Heart right ventricle (tissue), 16 donors: ENCODE data around the gene LDLRAD4. TPM values are rescaled to one million over a fixed set of nuclear protein-coding genes. Genes with fewer than 3 reads are reported as not detected.

ENCODE experiments used
- ATAC-seq, 8 donors: fragments of 200-7000 bp; cut with Tn5 transposase; one replicate each; pipeline ENCODE4 v1.9.1; 2020; ENCODE audit warnings: mild to moderate bottlenecking in 8 of 8, moderate library complexity in 8 of 8, moderate number of reproducible peaks in 1 of 8
- DNase-seq, 2 donors: peaks; one replicate each; pipeline ENCODE4 v3.0.0-alpha.2; 2020
- H3K27ac ChIP-seq, 10 donors: fragments of 200-600 bp; sonication (generic) in 2 of 10; one replicate each; pipeline versions ENCODE4 v1.5.0 to v1.8.0; 2020 to 2022; ENCODE audit warnings: mild to moderate bottlenecking in 3 of 10
- H3K27me3 ChIP-seq, 7 donors: fragments of 200-600 bp; one replicate each; pipeline ENCODE4 v1.8.0; 2021 to 2022; ENCODE audit warnings: mild to moderate bottlenecking in 2 of 7
- H3K36me3 ChIP-seq, 9 donors: fragments of 200-600 bp; sonication (generic) in 1 of 9; one replicate each; pipeline versions ENCODE4 v1.5.0 to v1.8.0; 2020 to 2022; ENCODE audit warnings: mild to moderate bottlenecking in 2 of 9
- H3K4me1 ChIP-seq, 9 donors: fragments of 200-600 bp; sonication (generic) in 1 of 9; one replicate each; pipeline versions ENCODE4 v1.5.0 to v1.8.0; 2020 to 2022; ENCODE audit warnings: mild to moderate bottlenecking in 4 of 9
- H3K4me3 ChIP-seq, 10 donors: fragments of 200-600 bp; sonication (generic) in 2 of 10; one replicate each; pipeline versions ENCODE4 v1.5.0 to v1.8.0; 2020 to 2022; ENCODE audit warnings: mild to moderate bottlenecking in 7 of 10, moderate library complexity in 2 of 10
- H3K9me3 ChIP-seq, 11 donors: fragments of 200-600 bp in 10 of 11; sonication (generic) in 2 of 11; one replicate each; pipeline versions ENCODE4 v1.5.0 to v1.8.0; 2013 to 2022; ENCODE audit warnings: mild to moderate bottlenecking in 2 of 11, control low read depth in 1 of 11, moderate library complexity in 1 of 11
- whole genome bisulfite sequencing, 2 donors: extraction: QIAGEN DNeasy Blood & Tissue Kit; methylation state at CpG; one replicate each; pipeline ENCODE4 v1.1.7; 2013; ENCODE audit warnings: inconsistent platforms in 1 of 2; 5-methylcytosine and 5-hydroxymethylcytosine counted together
- intact Hi-C, 10 donors: fragments of 100-400 bp; cut with DNase I; formaldehyde crosslinking; loops; one replicate each; pipeline versions ENCODE4 v1.11.1 to v1.14.2; 2022
- polyA plus RNA-seq, 2 donors: library from polyadenylated mRNA; stranded (reverse); fragments of 200-250 nt; gene quantifications; one replicate each; pipeline ENCODE4 v1.2.3, GENCODE V29; 2013
- total RNA-seq, 10 donors: library from RNA; stranded (reverse); fragmentation: NEBNext Ultra II Directional in 3 of 10; extraction: Animal tissue kit (Norgen Biotek cat#: 25700) in 3 of 10; gene quantifications; one replicate each; pipeline versions ENCODE4 v1.2.1 to v1.2.4, GENCODE V29; 2021 to 2023
- TF ChIP-seq, protein P1 (sequence below), 9 donors: fragments of 200-600 bp; sonication (generic) in 2 of 9; IDR thresholded peaks; one replicate each; pipeline versions ENCODE4 v1.5.0 to v1.8.0; 2021 to 2022; ENCODE audit warnings: antibody characterized with exemption in 9 of 9, mild to moderate bottlenecking in 5 of 9, moderate library complexity in 1 of 9
- donor health status: Arrhythmogenic right ventricular cardiomyopathy.
- donor health status: ischemic (EF 13 %, LVEDD 7.1; RV severe dilation, severe dysfunction).
- donor health status: healthy with polysubstance abuse.
- donor health status: DM: no; HTN: yes; CAD: no.
- donor health status: DM: no; HTN: no; CAD: no.
- donor health status: ischemic (EF 25% LVEDD 6.9; RV normal size, moderate dysfunction).
- donor health status: ischemic (EF 25% LVEDD 5.7; RV mildly dilated, moderate dysfunction).
- donor health status: healthy.
- donor health status: DM: yes; HTN: yes; CAD: no.
- donor health status: Ischemic cardiomyopathy.
- donor health status: ischemic (EF 35%, LVEDD 5.7; RV mildly dilated, moderate dysfunction).
- donor health status: nonischemic (EF 11% LVEDD 7.7; RV severe dilation, severe dysfunction).
- donor health status: DM: yes; HTN: yes; CAD: no.
- donor health status: PGD.
- donor health status: ischemic (EF 29% LVEDD 5.4; RV normal size, mild dysfunction).
- donor health status: nonischemic (EF 23%, LVEDD 6.1; RV moderate dilation, normal function).

Gene LDLRAD4
- total and polyA plus RNA-seq, 12 donors: 5.4 to 74.6 (median 34.6) TPM

DNA sequence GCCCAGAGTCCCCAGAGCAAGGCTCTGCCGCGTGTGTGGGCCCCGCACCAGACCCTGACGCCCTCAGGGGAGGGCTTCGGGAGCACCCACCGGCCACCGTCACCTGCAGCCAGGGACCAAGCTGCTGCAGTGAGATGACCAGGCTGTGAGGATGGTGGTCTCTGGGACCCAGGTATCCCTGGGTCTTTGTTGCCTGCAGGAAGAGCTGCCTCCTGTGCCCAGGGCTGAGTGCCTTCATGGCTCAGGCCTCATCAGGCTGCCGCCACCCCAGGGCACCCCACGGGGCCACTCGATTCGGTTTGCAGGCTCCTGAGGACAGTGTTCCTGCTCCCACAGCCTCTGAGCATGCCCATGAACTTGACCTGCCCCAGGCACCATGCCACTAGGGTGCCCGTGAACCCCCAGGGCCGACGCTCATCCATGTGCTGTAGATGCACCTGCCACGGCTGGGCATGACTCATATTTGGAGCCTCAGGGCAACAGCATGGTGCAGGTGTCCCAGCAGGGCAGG lies 398.0 kb downstream of the LDLRAD4 start:
- intact Hi-C loops: loop anchor here in 1 of 10 donors (10.0 kb wide), 1 partner anchor 232 kb away; no protein-coding TSS in a partner anchor
- no peak overlapping the region for H3K4me3 ChIP-seq
- peaks cover 15 to 66% (median 41%) of the 10 kb centered on the region in 9 donors for H3K4me1 ChIP-seq
- H3K27ac ChIP-seq: peak overlapping the region in 2 of 10 donors; percentile 79 to 83
- 96 to 97% methylated on average over 15 of the region's 15 CpGs for WGBS, 2 donors
- H3K9me3 ChIP-seq: no peaks in the 10 kb centered on the region
- no peak for ATAC-seq
- H3K27me3 ChIP-seq: no peaks in the 10 kb centered on the region
- H3K36me3 ChIP-seq: peaks cover 0 to 7% (median 0%) of the 10 kb centered on the region in 9 donors
- no peak for DNase-seq
- TF ChIP-seq, protein P1, sequence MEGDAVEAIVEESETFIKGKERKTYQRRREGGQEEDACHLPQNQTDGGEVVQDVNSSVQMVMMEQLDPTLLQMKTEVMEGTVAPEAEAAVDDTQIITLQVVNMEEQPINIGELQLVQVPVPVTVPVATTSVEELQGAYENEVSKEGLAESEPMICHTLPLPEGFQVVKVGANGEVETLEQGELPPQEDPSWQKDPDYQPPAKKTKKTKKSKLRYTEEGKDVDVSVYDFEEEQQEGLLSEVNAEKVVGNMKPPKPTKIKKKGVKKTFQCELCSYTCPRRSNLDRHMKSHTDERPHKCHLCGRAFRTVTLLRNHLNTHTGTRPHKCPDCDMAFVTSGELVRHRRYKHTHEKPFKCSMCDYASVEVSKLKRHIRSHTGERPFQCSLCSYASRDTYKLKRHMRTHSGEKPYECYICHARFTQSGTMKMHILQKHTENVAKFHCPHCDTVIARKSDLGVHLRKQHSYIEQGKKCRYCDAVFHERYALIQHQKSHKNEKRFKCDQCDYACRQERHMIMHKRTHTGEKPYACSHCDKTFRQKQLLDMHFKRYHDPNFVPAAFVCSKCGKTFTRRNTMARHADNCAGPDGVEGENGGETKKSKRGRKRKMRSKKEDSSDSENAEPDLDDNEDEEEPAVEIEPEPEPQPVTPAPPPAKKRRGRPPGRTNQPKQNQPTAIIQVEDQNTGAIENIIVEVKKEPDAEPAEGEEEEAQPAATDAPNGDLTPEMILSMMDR (IDR thresholded peaks at IDR 0.05): no peak

- DNase-seq (no peak), ATAC-seq (no peak)
- Histone ChIP-seq H3K9me3 (no peaks in the 10 kb centered on the region), H3K4me3 (no peak overlapping the region), H3K27me3 (no peaks in the 10 kb centered on the region), H3K4me1 (peaks cover 14 to 52% (median 30%) of the 10 kb centered on the region in 9 donors), H3K36me3 (peaks cover 0 to 16% (median 4%) of the 10 kb centered on the region in 9 donors), H3K27ac (no peak overlapping the region)
- TF ChIP-seq, protein P1 (IDR thresholded peaks at IDR 0.05): no peak
- 88 to 92% methylated on average over 9 of the region's 9 CpGs for WGBS, 2 donors
- intact Hi-C loops: loop anchor here in 1 of 10 donors (10.0 kb wide), 1 partner anchor 233 kb away; no protein-coding TSS in a partner anchor
Observed at GRCh38 chr18:13617826-13618515, 399.4 kb downstream of the LDLRAD4 start.

GRCh38 chr18:13618760-13619438 lies 400.3 kb downstream of the LDLRAD4 start:
- Histone ChIP-seq H3K36me3 (peaks cover 0 to 25% (median 4%) of the 10 kb centered on the region in 9 donors), H3K27ac (no peak overlapping the region), H3K4me1 (peaks cover 10 to 43% (median 25%) of the 10 kb centered on the region in 9 donors), H3K9me3 (no peaks in the 10 kb centered on the region), H3K27me3 (no peaks in the 10 kb centered on the region), H3K4me3 (no peak overlapping the region)
- intact Hi-C loops: loop anchor here in 1 of 10 donors (10.0 kb wide), 1 partner anchor 234 kb away; no protein-coding TSS in a partner anchor
- ATAC-seq (no peak), DNase-seq (no peak)
- TF ChIP-seq, protein P1 (IDR thresholded peaks at IDR 0.05): no peak
- 84 to 85% methylated on average over 13 of the region's 13 CpGs for WGBS, 2 donors

- peaks cover 4 to 36% (median 17%) of the 10 kb centered on the region in 9 donors for H3K4me1 ChIP-seq
- 91 to 92% methylated on average over 20 of the region's 20 CpGs for WGBS, 2 donors
- H3K9me3 ChIP-seq: no peaks in the 10 kb centered on the region
- peaks cover 0 to 30% (median 4%) of the 10 kb centered on the region in 9 donors for H3K36me3 ChIP-seq
- DNase-seq (no peak), ATAC-seq (no peak)
- H3K4me3 ChIP-seq: no peak overlapping the region
- TF ChIP-seq, protein P1 (IDR thresholded peaks at IDR 0.05): no peak
- no peak overlapping the region for H3K27ac ChIP-seq
- no peaks in the 10 kb centered on the region for H3K27me3 ChIP-seq
- intact Hi-C loops: loop anchor here in 4 of 10 donors (10.0 kb wide), 5 partner anchors 65 to 505 kb away; partner anchors contain the start of gene LDLRAD4 (in 1 of the 4)
Observed at GRCh38 chr18:13619505-13620205, 401.1 kb downstream of the LDLRAD4 start.
